Measurements from ENCODE around the gene ZNF860. TPM values are rescaled to one million over a fixed set of nuclear protein-coding genes. Genes with fewer than 3 reads are reported as not detected.

The ZNF860 gene
- total RNA-seq, 1 experiment from 2014 or later: 8.9 TPM

DNA sequence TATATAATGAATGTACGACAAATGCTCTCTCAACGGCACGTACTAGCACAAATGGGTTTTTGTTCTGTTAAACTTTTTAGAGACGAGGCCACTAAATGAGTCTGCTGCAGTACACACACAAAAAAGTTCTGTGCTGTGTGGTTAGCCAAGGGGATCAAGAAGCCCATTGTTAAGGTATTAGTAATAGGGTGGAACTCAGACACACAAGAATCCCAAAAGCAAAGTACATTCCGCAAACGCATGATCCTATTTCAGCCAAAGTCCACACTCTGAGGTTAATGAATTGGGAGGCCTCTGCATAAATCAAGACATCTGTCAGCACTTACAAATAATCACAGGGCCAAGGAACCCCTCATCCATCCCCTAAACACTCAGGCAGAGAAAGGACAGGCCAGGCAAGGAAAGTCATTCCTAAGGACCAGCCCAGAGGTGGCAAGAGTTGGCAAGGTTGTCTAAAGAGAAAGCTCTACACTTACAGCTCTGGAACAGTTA lies 12.6 kb upstream of the ZNF860 start:
- intact Hi-C loops (cut with micrococcal nuclease; ENCODE audit: unreplicated experiment): no loop called here
- Histone ChIP-seq H3K4me1 (ENCODE audit: control insufficient read depth, insufficient read depth, low read length) (peaks cover 61% of the 10 kb centered on the region), H3K36me3 (ENCODE audit: control insufficient read depth, insufficient read depth, low read length) (no peaks in the 10 kb centered on the region), H3K27me3 (ENCODE audit: control insufficient read depth, insufficient read depth, low read length) (no peaks in the 10 kb centered on the region), H3K27ac (ENCODE audit: low read length) (peak overlapping the region; percentile 99), H3K9me3 (ENCODE audit: control insufficient read depth, insufficient read depth, low read depth, low read length) (no peaks in the 10 kb centered on the region), H3K4me3 (ENCODE audit: low read depth in 2 of 2, low read length in 2 of 2) (peak overlapping the region; percentile 5 to 27; a peak in 3 of 4 replicates)
- DNase-seq (ENCODE audit: low read depth, low spot score) (peak; percentile 59), ATAC-seq (peak; percentile 86)
- TF ChIP-seq, protein P1, sequence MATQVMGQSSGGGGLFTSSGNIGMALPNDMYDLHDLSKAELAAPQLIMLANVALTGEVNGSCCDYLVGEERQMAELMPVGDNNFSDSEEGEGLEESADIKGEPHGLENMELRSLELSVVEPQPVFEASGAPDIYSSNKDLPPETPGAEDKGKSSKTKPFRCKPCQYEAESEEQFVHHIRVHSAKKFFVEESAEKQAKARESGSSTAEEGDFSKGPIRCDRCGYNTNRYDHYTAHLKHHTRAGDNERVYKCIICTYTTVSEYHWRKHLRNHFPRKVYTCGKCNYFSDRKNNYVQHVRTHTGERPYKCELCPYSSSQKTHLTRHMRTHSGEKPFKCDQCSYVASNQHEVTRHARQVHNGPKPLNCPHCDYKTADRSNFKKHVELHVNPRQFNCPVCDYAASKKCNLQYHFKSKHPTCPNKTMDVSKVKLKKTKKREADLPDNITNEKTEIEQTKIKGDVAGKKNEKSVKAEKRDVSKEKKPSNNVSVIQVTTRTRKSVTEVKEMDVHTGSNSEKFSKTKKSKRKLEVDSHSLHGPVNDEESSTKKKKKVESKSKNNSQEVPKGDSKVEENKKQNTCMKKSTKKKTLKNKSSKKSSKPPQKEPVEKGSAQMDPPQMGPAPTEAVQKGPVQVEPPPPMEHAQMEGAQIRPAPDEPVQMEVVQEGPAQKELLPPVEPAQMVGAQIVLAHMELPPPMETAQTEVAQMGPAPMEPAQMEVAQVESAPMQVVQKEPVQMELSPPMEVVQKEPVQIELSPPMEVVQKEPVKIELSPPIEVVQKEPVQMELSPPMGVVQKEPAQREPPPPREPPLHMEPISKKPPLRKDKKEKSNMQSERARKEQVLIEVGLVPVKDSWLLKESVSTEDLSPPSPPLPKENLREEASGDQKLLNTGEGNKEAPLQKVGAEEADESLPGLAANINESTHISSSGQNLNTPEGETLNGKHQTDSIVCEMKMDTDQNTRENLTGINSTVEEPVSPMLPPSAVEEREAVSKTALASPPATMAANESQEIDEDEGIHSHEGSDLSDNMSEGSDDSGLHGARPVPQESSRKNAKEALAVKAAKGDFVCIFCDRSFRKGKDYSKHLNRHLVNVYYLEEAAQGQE (IDR thresholded peaks at IDR 0.05; ENCODE audit: insufficient read depth in 1 of 2, low read depth in 2 of 2, low read length in 1 of 2): no peak
- 0 out of 2 replicates have a peak, but pooled peaks have one; percentile 27 for TF ChIP-seq POLR2AphosphoS5 (IDR thresholded peaks at IDR 0.05; ENCODE audit: low read depth, low read length)
- peak; percentile 83; the same call in 1 of the 2 replicates for TF ChIP-seq TCF7L2 (IDR thresholded peaks at IDR 0.05; ENCODE audit: low read depth, low read length)
- ChIA-PET POLR2A (interaction anchor here (0.6 kb wide), 1 partner anchor 34 kb away, joined by 3 read pairs; no protein-coding TSS in a partner anchor), CTCF (interaction anchor here (0.6 kb wide), 1 partner anchor 9 kb away, joined by 3 read pairs; no protein-coding TSS in a partner anchor)
- BruUV-seq (replicated peaks): no TSS peak
- in situ Hi-C loops (cut with HindIII; ENCODE audit: low pct_unique_long_range_greater_than_20kb, low sequenced_read_pairs): no loop called here

DNA sequence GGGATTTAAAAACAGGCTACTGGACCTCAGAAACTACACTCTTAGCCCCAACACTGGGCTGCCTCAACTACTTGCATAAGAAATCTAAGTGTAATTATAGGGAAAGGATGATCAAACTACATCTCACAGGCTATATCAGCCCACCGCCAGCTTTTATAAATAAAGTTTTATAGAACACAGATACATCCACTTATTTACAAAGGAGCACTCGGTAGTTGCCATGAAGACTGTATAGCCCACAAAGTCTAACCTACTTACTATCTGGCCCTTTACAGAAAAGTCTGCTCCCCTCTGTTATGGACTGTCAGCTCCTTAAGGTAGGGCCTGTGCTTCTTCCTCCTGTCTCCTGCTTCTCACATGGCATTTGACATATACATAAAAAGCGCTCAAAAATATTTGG lies 9.9 kb upstream of the ZNF860 start:
- intact Hi-C loops (cut with micrococcal nuclease; ENCODE audit: unreplicated experiment): no loop called here
- POLR2A ChIA-PET: interaction anchor here (0.6 kb wide), 1 partner anchor 11 kb away, joined by 5 read pairs; no protein-coding TSS in a partner anchor
- DNase-seq (ENCODE audit: low read depth, low spot score) (no peak), ATAC-seq (no peak)
- no TSS peak for BruUV-seq (replicated peaks)
- no peaks in the 10 kb centered on the region for H3K9me3 ChIP-seq (ENCODE audit: control insufficient read depth, insufficient read depth, low read depth, low read length)
- CTCF ChIA-PET: interaction anchor here (0.7 kb wide), 1 partner anchor 42 kb away, joined by 6 read pairs; no protein-coding TSS in a partner anchor
- H3K4me1 ChIP-seq (ENCODE audit: control insufficient read depth, insufficient read depth, low read length): peaks cover 79% of the 10 kb centered on the region
- no peaks in the 10 kb centered on the region for H3K36me3 ChIP-seq (ENCODE audit: control insufficient read depth, insufficient read depth, low read length)
- H3K4me3 ChIP-seq (ENCODE audit: low read depth in 2 of 2, low read length in 2 of 2): no peak overlapping the region
- H3K27ac ChIP-seq (ENCODE audit: low read length): peak overlapping the region; percentile 99
- no peaks in the 10 kb centered on the region for H3K27me3 ChIP-seq (ENCODE audit: control insufficient read depth, insufficient read depth, low read length)
- in situ Hi-C loops (cut with HindIII; ENCODE audit: low pct_unique_long_range_greater_than_20kb, low sequenced_read_pairs): no loop called here
- TF ChIP-seq, protein P1 (IDR thresholded peaks at IDR 0.05; ENCODE audit: insufficient read depth in 1 of 2, low read depth in 2 of 2, low read length in 1 of 2): no peak
- TF ChIP-seq POLR2AphosphoS5 (IDR thresholded peaks at IDR 0.05; ENCODE audit: low read depth, low read length) (no peak), TCF7L2 (IDR thresholded peaks at IDR 0.05; ENCODE audit: low read depth, low read length) (no peak), SIN3A (IDR thresholded peaks at IDR 0.05; ENCODE audit: borderline replicate concordance, insufficient read depth, low read depth, low read length) (no peak)
- TF ChIP-seq, protein P2, sequence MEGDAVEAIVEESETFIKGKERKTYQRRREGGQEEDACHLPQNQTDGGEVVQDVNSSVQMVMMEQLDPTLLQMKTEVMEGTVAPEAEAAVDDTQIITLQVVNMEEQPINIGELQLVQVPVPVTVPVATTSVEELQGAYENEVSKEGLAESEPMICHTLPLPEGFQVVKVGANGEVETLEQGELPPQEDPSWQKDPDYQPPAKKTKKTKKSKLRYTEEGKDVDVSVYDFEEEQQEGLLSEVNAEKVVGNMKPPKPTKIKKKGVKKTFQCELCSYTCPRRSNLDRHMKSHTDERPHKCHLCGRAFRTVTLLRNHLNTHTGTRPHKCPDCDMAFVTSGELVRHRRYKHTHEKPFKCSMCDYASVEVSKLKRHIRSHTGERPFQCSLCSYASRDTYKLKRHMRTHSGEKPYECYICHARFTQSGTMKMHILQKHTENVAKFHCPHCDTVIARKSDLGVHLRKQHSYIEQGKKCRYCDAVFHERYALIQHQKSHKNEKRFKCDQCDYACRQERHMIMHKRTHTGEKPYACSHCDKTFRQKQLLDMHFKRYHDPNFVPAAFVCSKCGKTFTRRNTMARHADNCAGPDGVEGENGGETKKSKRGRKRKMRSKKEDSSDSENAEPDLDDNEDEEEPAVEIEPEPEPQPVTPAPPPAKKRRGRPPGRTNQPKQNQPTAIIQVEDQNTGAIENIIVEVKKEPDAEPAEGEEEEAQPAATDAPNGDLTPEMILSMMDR (IDR thresholded peaks at IDR 0.05): no peak

Measured in Panc1 (cell line).